Lower leg skin (tissue), 3 donors: ENCODE measurements around the gene OSBP2.

Source experiments
- CTCF ChIP-seq, 3 donors: fragments of 450-650 bp; IDR thresholded peaks; one replicate each; pipeline ENCODE4 v1.5.1; 2016; ENCODE audit warnings: antibody characterized with exemption in 3 of 3, mild to moderate bottlenecking in 3 of 3, moderate library complexity in 2 of 3
- POLR2A ChIP-seq, 2 donors: fragments of 450-650 bp; IDR thresholded peaks; one replicate each; pipeline ENCODE4 v1.6.1; 2016 to 2017; ENCODE audit warnings: antibody characterized with exemption in 2 of 2, mild to moderate bottlenecking in 1 of 2, moderate library complexity in 1 of 2

- TF ChIP-seq CTCF (IDR thresholded peaks at IDR 0.05) (no peak), POLR2A (IDR thresholded peaks at IDR 0.05) (no peak)
These were observed 37.8 kb downstream of the OSBP2 start for GRCh38 chr22:30732426-30732825.
